Epithelial cell of esophagus (primary cell): ENCODE measurements around the gene GLOD4.

Experiments used
- DNase-seq: peaks from one replicate; pipeline ENCODE4 v3.0.0; 2010; ENCODE audit warnings: low read depth
- H3K4me3 ChIP-seq: 2 replicates; pipeline ENCODE4 v1.5.1; 2011; ENCODE audit warnings: mild to moderate bottlenecking, low read length, control low read depth
- TF ChIP-seq, protein P1 (sequence below): IDR thresholded peaks from 2 replicates; pipeline ENCODE4 v1.5.1; 2011; ENCODE audit warnings: low read depth, mild to moderate bottlenecking, low read length, control low read depth, inconsistent platforms; ENCODE audit not compliant: insufficient read depth; ENCODE audit errors: missing control alignments

The GLOD4 gene

GRCh38 chr17:725084-725483, 57.0 kb downstream of the GLOD4 start:
- no peak overlapping the region for H3K4me3 ChIP-seq
- DNase-seq, result no peak
- TF ChIP-seq, protein P1, sequence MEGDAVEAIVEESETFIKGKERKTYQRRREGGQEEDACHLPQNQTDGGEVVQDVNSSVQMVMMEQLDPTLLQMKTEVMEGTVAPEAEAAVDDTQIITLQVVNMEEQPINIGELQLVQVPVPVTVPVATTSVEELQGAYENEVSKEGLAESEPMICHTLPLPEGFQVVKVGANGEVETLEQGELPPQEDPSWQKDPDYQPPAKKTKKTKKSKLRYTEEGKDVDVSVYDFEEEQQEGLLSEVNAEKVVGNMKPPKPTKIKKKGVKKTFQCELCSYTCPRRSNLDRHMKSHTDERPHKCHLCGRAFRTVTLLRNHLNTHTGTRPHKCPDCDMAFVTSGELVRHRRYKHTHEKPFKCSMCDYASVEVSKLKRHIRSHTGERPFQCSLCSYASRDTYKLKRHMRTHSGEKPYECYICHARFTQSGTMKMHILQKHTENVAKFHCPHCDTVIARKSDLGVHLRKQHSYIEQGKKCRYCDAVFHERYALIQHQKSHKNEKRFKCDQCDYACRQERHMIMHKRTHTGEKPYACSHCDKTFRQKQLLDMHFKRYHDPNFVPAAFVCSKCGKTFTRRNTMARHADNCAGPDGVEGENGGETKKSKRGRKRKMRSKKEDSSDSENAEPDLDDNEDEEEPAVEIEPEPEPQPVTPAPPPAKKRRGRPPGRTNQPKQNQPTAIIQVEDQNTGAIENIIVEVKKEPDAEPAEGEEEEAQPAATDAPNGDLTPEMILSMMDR, result no peak

GRCh38 chr17:721540-721937, 60.5 kb downstream of the GLOD4 start:
- DNase-seq, result peak; percentile 96
- H3K4me3 ChIP-seq, result peak overlapping the region; percentile 19
- TF ChIP-seq, protein P1, result no peak

DNA sequence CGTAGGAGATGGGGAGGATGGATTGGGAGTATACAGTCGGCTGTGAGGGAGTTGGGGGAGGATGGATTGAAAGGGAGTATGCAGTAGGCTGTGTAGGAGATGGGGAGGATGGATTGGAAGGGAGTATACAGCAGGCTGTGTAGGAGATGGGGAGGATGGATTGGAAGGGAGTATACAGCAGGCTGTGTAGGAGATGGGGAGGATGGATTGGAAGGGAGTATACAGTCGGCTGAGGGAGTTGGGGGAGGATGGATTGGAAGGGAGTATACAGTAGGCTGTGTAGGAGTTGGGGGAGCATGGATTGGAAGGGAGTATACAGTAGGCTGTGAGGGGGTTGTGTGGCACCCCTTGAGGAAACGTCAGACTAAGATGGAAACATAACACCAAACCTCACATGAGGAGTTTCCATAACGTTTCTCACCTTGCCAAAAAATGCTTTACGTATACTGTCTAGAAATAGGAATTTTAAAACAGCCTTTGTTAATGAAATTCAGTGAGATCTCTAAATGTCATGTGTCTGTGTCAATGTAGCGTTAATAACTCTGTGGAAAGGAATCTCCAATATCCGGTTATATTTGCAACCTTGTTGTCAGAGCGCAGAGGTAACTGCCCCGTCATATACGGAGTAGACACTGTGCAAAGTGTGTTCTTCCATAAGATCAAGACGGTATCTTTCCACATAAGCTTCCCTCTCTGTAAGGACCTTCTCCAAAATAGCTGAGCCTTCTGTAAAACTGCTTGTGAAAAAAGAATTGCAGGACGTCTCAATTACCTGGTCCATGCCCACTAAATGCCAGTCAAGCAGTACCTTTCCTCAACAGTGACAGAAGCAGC, 61.2 kb downstream of the GLOD4 start:
- TF ChIP-seq, protein P1, result no peak
- no peak for DNase-seq
- peak overlapping the region; percentile 19 for H3K4me3 ChIP-seq

GRCh38 chr17:718075-718474, 64.0 kb downstream of the GLOD4 start:
- H3K4me3 ChIP-seq, result no peak overlapping the region
- no peak for DNase-seq
- TF ChIP-seq, protein P1, result no peak
